Upper lobe of left lung (tissue), 6 donors: ENCODE results near the gene HPCA. TPM values are rescaled to one million over a fixed set of nuclear protein-coding genes. Genes with fewer than 3 reads are reported as not detected.

ENCODE experiments used
- ATAC-seq, 2 donors: fragments of 200-7000 bp; cut with Tn5 transposase; one replicate each; pipeline ENCODE4 v1.9.1; 2022; ENCODE audit warnings: mild to moderate bottlenecking in 2 of 2, moderate library complexity in 2 of 2; ENCODE audit not compliant: low FRiP score in 2 of 2
- DNase-seq, 2 donors: peaks; one replicate each; pipeline ENCODE4 v3.0.0-alpha.2; 2019 to 2020
- H3K27ac ChIP-seq, 4 donors: fragments of 200-600 bp; sonication (generic); one replicate each; pipeline ENCODE4 v1.5.1; 2016 to 2019
- H3K27me3 ChIP-seq, 4 donors: fragments of 200-600 bp; sonication (generic); one replicate each; pipeline ENCODE4 v1.5.1; 2017 to 2019
- H3K36me3 ChIP-seq, 4 donors: fragments of 200-600 bp; sonication (generic); one replicate each; pipeline ENCODE4 v1.5.1; 2016 to 2019
- H3K4me1 ChIP-seq, 4 donors: fragments of 200-600 bp; sonication (generic); one replicate each; pipeline ENCODE4 v1.5.1; 2018 to 2019
- H3K4me3 ChIP-seq, 4 donors: fragments of 200-600 bp; sonication (generic); one replicate each; pipeline ENCODE4 v1.5.1; 2017 to 2019; ENCODE audit warnings: mild to moderate bottlenecking in 2 of 4, moderate library complexity in 1 of 4
- H3K9me3 ChIP-seq, 4 donors: fragments of 200-600 bp; sonication (generic); one replicate each; pipeline ENCODE4 v1.5.1; 2018 to 2019
- EP300 ChIP-seq, 4 donors: sonication (generic); formaldehyde crosslinking; IDR thresholded peaks; one replicate each; pipeline ENCODE4 v1.5.1; 2017; ENCODE audit warnings: antibody characterized with exemption in 4 of 4, control low read depth in 2 of 4
- POLR2A ChIP-seq, 4 donors: fragments of 450-650 bp; IDR thresholded peaks; one replicate each; pipeline ENCODE4 v1.5.1; 2016 to 2017; ENCODE audit warnings: antibody characterized with exemption in 4 of 4, mild to moderate bottlenecking in 2 of 4
- POLR2AphosphoS5 ChIP-seq, 2 donors: sonication (generic); formaldehyde crosslinking; IDR thresholded peaks; one replicate each; pipeline ENCODE4 v1.5.1; 2017; ENCODE audit warnings: antibody characterized with exemption in 2 of 2
- WGBS, 2 donors: methylation state at CpG; one replicate each; pipeline ENCODE4 v1.1.5; 2017 to 2018; 5-methylcytosine and 5-hydroxymethylcytosine counted together
- total RNA-seq, 6 donors: library from RNA; depleted of rRNA in 4 of 6; stranded (reverse); fragments of >200 nt in 4 of 6; gene quantifications; one replicate each; pipeline versions ENCODE4 v1.1.0 to v1.2.1, GENCODE V29; 2016 to 2021
- TF ChIP-seq, protein P1 (sequence below), 6 experiments: fragments of 450-650 bp in 4 of 6; fragments of 200-600 bp in 2 of 6; sonication (generic) in 2 of 6; IDR thresholded peaks; one replicate each; pipeline ENCODE4 v1.5.1; 2016 to 2019; ENCODE audit warnings: antibody characterized with exemption in 6 of 6
- donor health status: DM: no; HTN: no; CAD: no; lungs with moderate emphysema.
- donor health status: DM: no; HTN: yes; CAD: no; lungs with severe emphysema.

HPCA gene
- total RNA-seq, 6 donors from 2014 or later = not detected

DNA sequence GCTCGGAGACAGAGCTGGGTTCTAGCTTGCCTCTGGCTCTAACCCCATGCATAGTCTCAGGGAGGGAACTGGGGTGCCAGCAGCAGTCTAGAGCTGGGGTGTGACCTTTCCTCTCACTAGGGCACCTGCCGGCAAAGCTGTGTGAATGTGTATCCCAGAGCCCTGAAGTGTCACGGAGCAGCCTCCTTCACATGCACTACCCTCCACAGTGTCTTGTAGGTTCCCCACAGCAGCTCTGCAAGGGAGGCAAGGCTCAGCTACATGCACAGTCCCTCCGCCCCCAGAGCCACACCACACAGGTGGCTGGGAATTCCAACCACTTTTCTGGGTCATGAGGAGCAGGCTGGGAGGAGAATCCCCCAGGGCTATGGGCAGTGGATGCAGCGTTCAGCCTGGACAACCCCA lies 7.7 kb upstream of the HPCA start:
- DNase-seq (no peak), ATAC-seq (no peak)
- Histone ChIP-seq H3K4me1 (peaks cover 0 to 16% (median 4%) of the 10 kb centered on the region in 4 donors), H3K9me3 (no peaks in the 10 kb centered on the region), H3K27ac (no peak overlapping the region), H3K36me3 (no peaks in the 10 kb centered on the region), H3K27me3 (no peaks in the 10 kb centered on the region), H3K4me3 (no peak overlapping the region)
- no peak for TF ChIP-seq POLR2AphosphoS5 (IDR thresholded peaks at IDR 0.05)
- no peak for TF ChIP-seq POLR2A (IDR thresholded peaks at IDR 0.05)
- TF ChIP-seq, protein P1, sequence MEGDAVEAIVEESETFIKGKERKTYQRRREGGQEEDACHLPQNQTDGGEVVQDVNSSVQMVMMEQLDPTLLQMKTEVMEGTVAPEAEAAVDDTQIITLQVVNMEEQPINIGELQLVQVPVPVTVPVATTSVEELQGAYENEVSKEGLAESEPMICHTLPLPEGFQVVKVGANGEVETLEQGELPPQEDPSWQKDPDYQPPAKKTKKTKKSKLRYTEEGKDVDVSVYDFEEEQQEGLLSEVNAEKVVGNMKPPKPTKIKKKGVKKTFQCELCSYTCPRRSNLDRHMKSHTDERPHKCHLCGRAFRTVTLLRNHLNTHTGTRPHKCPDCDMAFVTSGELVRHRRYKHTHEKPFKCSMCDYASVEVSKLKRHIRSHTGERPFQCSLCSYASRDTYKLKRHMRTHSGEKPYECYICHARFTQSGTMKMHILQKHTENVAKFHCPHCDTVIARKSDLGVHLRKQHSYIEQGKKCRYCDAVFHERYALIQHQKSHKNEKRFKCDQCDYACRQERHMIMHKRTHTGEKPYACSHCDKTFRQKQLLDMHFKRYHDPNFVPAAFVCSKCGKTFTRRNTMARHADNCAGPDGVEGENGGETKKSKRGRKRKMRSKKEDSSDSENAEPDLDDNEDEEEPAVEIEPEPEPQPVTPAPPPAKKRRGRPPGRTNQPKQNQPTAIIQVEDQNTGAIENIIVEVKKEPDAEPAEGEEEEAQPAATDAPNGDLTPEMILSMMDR (IDR thresholded peaks at IDR 0.05) = no peak
- TF ChIP-seq EP300 (IDR thresholded peaks at IDR 0.05) = no peak
- 71 to 87% methylated on average over 3 to 4 of the region's 5 CpGs for WGBS, 2 donors

DNA sequence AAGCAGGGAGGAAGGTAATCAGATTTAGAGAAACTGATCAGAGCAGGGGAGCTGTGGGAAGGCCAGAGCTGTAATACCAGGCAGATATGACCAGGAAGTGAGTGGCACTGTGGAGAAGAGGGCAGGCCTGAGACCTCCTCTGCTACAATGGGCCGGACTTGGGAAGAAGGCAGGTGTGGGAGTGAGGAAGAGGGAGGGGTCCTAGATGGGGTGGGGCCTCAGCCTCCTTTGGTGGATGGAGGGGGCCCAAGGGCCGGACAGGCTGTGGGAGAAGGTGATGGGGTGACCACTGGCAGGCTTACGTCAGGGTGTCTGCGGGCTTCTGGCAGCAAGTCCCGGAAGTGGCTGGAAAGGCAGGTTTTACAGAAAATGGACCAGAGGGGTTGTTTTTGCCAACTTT lies 5.0 kb upstream of the HPCA start:
- H3K36me3 ChIP-seq = no peaks in the 10 kb centered on the region
- WGBS, 2 donors = 66 to 76% methylated on average over 5 of the region's 5 CpGs

DNA sequence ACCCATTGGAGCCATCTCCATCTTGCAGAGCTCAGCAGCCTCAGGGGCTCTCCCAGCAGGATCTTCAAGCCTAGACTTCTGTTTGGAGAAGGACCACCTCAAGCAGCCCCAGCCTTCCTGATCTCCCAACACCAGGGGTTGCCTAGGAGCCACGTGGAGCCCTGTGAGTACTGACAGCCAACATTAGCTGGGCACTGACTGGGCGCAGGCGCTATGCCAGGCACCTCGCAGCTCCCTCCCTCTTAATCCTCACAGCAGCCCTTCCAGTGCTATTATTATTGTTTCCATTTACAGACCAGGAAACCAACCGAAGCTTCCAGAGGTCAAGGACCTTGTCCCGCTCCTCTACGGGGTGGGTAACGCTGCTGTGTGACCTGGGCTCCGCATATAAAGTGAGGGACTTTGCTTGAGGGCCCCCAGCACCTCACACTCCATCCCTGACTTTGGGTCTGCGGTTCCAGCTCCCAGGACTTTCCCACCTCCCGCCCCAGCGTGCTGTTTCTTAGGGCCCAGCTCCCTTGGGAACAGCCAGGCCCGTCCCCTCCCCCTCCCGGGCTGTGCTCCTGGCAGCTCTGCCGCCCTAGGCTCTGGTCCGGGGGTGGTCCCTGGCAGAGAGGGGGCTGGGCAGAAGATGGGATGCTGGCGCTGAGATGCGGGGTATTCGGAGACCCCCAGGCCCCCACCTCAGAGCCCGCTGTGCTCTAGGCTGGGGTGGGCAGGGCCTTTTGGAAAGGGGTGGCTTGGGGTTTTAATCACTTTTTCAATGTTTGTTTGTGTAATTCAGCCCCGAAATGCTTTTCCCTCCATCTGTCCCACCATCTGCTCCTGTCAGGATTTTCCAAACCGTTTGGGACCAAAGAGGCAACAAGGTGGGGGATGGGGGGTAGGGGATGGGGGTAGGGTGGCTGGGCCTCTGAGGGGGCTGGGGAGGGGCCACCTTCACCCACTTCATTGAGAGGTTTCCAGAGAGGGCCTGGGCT lies 4.1 kb upstream of the HPCA start:
- Histone ChIP-seq H3K27ac (no peak overlapping the region), H3K4me3 (no peak overlapping the region), H3K27me3 (peaks cover 0 to 27% (median 18%) of the 10 kb centered on the region in 4 donors), H3K4me1 (peaks cover 6 to 22% (median 10%) of the 10 kb centered on the region in 4 donors), H3K36me3 (no peaks in the 10 kb centered on the region), H3K9me3 (no peaks in the 10 kb centered on the region)
- ATAC-seq (no peak), DNase-seq (no peak)
- TF ChIP-seq EP300 (IDR thresholded peaks at IDR 0.05) (no peak), POLR2A (IDR thresholded peaks at IDR 0.05) (no peak), POLR2AphosphoS5 (IDR thresholded peaks at IDR 0.05) (no peak)
- TF ChIP-seq, protein P1 (IDR thresholded peaks at IDR 0.05) = no peak
- 30% methylated on average over 16 to 19 of the region's 22 CpGs for WGBS, 2 donors

More for the DNA sequence above, 5.0 kb upstream of the HPCA start:
- TF ChIP-seq, protein P1 (IDR thresholded peaks at IDR 0.05) = no peak
- TF ChIP-seq POLR2A (IDR thresholded peaks at IDR 0.05) (no peak), EP300 (IDR thresholded peaks at IDR 0.05) (no peak), POLR2AphosphoS5 (IDR thresholded peaks at IDR 0.05) (no peak)
- H3K27ac ChIP-seq = no peak overlapping the region
- DNase-seq (no peak), ATAC-seq (no peak)
- peaks cover 0 to 18% (median 11%) of the 10 kb centered on the region in 4 donors for H3K27me3 ChIP-seq
- H3K9me3 ChIP-seq = no peaks in the 10 kb centered on the region
- peaks cover 4 to 23% (median 8%) of the 10 kb centered on the region in 4 donors for H3K4me1 ChIP-seq
- no peak overlapping the region for H3K4me3 ChIP-seq

DNA sequence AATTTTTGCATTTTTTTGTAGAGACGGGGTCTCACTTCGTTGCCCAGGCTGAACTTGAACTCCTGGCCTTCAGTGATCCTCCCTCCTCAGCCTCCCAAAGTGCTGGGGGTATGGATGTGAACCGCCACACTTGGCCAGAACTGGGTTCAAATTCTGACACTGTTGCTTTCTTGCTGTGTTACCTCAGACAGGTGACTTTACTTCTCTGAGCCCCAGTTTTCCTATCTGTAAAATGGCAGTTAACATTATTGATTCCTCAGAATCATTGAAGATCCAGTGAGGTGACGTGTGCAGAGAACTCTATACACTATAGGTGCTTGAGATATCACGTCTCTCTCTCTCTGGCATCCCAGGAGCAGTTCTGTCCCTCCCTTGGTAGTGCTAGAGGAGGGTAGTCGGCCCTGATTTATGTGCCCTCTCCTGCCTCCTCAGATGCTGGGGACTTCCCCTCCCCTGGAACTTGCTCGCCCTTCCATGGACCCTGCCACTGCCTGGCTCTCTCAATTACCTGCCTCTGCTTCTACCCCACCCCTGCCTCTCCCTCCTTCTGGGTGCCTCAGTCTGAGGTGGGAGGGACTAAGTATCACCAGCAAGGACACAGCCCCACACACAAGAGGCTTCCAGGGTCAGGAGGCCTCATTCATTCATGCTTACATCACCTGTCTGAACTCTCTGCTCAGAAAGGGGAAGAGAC lies 2.8 kb upstream of the HPCA start:
- no peaks in the 10 kb centered on the region for H3K9me3 ChIP-seq
- H3K36me3 ChIP-seq = no peaks in the 10 kb centered on the region
- no peak overlapping the region for H3K27ac ChIP-seq
- peaks cover 0 to 37% (median 21%) of the 10 kb centered on the region in 4 donors for H3K27me3 ChIP-seq
- no peak for ATAC-seq
- no peak overlapping the region for H3K4me3 ChIP-seq
- DNase-seq = no peak
- 76 to 85% methylated on average over 7 of the region's 7 CpGs for WGBS, 2 donors
- H3K4me1 ChIP-seq = peaks cover 6 to 22% (median 10%) of the 10 kb centered on the region in 4 donors
- no peak for TF ChIP-seq EP300 (IDR thresholded peaks at IDR 0.05)
- TF ChIP-seq, protein P1 (IDR thresholded peaks at IDR 0.05) = no peak
- TF ChIP-seq POLR2A (IDR thresholded peaks at IDR 0.05) = no peak
